MM.1S (cell line): ENCODE data around the gene CCDC127.
"Not testable (repeated sequence)": the region's sequence is repeated elsewhere in the genome, so short reads cannot be mapped to it uniquely, and the experiment has no call there.

ENCODE experiments used
- EZH2 ChIP-seq: fragments of 300-600 bp; sonication (generic); optimal IDR thresholded peaks from 2 replicates; pipeline ENCODE3; 2017; ENCODE audit warnings: low read depth, mild to moderate bottlenecking, antibody characterized with exemption, low read length, mixed read lengths
- EZH2phosphoT487 ChIP-seq: fragments of 300-600 bp; sonication (generic); IDR thresholded peaks from 2 replicates; pipeline ENCODE4 v1.6.1; 2018; ENCODE audit warnings: antibody characterized with exemption, low read length
- TF ChIP-seq, protein P1 (sequence below): fragments of 300-600 bp; sonication (generic); IDR thresholded peaks from 2 replicates; pipeline ENCODE4 v1.5.1; 2016; ENCODE audit warnings: antibody characterized with exemption, low read length, mixed read lengths

DNA sequence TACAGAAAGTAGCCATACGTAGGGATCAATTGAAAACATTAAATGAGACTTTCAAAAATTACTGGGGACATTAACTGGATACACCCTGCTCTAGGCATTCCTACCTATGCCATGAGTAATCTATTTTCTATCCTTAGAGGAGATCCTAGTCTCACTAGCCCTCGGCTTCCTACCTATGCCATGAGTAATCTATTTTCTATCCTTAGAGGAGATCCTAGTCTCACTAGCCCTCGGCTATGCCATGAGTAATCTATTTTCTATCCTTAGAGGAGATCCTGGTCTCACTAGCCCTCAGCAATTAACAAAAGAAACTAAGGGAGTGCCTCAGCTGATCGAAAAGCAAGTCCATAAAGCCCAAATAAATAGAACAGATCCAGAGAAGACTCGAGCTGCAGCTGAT is 27.8 kb upstream of the CCDC127 start:
- not testable (repeated sequence) for TF ChIP-seq EZH2, EZH2phosphoT487
- TF ChIP-seq, protein P1, sequence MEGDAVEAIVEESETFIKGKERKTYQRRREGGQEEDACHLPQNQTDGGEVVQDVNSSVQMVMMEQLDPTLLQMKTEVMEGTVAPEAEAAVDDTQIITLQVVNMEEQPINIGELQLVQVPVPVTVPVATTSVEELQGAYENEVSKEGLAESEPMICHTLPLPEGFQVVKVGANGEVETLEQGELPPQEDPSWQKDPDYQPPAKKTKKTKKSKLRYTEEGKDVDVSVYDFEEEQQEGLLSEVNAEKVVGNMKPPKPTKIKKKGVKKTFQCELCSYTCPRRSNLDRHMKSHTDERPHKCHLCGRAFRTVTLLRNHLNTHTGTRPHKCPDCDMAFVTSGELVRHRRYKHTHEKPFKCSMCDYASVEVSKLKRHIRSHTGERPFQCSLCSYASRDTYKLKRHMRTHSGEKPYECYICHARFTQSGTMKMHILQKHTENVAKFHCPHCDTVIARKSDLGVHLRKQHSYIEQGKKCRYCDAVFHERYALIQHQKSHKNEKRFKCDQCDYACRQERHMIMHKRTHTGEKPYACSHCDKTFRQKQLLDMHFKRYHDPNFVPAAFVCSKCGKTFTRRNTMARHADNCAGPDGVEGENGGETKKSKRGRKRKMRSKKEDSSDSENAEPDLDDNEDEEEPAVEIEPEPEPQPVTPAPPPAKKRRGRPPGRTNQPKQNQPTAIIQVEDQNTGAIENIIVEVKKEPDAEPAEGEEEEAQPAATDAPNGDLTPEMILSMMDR = not testable (repeated sequence)
